Raji (cell line): ENCODE data around the gene MPIG6B.

Experiments used
- POLR2A ChIP-seq: IDR thresholded peaks from 2 replicates; pipeline ENCODE4 v1.6.1; 2011; ENCODE audit warnings: low read depth, low read length, control low read depth; ENCODE audit not compliant: insufficient read depth

The MPIG6B gene

DNA sequence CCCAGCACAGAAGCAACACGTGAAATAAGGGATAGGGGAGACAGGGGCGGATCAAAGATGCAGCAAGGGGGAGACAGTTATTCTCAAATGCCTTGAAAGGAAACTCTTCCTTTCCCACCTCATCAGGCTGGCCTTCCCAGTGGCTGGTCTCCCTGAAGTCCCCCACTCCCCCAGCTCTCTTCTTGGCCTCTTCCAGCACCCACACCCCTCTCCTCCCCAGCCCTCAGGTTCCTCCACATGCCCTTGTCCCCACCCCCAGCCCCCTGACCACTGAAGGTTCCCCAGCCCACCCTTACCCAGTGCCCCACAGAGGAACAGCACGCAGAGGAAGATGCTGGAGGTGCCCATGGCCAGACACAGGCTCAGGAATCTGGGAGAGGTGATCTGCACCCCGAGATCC lies 9.7 kb upstream of the MPIG6B start:
- no peak for TF ChIP-seq POLR2A

DNA sequence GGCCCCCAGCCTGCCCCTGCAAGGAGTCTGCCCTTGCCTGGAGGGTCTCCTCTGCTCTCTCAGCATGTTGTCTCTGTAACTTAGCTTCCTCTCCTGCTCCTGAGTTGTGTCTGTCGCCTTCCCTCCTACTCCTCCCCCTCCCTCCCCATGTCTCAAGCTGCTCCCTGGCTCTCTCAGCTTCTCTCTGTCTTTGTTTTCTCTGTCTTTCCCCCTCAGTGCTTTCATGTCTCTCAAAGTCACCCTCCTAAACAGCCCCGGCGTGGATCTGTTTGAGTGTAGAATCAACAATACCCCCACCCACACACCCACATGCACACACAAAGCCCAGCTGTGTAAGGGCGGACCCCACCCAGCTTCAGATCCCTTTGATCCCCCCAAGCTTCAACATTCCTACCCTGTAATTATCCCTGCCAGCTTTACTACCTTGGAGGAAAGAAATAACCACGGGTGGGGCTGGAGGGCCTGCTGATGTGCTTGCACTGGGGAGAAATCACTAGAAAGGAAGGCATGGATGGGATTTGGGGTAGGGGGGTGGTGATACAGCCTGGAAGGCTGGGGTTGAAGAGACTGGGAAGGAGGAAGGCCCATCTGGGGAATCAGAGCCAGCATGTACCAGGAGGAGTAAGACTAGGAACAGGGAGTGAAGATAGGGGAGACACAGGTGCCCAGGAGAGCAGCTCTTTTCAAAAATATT lies 9.0 kb upstream of the MPIG6B start:
- TF ChIP-seq POLR2A: no peak

DNA sequence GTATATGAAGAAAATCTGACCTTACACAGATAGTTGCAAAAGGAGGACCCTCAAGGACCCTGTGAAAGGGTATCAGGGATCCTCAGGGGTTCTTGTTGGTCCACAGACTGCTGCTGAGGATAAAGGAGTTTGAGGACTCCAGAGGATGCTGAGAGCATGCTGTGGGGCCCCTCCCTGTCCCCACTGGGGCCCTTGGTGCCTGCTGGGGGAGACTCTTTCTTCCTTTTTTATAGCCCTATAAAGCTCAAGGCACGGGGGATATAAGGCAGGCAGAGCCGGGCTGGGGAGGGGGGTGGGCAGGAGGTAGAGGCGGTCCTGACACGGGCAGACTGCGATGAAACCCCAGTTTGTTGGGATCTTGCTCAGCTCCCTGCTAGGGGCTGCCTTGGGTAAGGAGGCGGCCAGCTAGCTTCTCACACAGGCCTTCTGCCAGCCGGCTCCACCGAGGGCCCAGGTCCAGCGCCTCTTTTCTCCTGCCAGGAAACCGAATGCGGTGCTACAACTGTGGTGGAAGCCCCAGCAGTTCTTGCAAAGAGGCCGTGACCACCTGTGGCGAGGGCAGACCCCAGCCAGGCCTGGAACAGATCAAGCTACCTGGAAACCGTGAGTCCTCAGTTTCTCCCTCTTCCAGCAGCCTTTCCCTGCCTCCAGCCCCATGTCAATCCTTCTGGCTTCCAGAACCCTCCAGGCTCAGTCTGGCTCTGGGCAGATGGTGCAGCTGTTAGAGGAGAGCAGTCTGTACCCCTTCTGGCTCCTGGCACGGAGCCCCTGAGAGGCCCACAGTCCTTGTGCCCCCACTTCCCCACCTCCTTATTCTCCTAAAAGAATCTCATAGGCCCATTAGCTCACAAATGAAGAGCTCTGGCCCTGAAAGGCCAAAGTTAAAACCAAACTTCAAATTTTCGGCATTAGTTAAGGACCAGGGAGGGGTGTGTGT lies 7.9 kb upstream of the MPIG6B start, which contains the start of gene LY6G6D:
TSS of gene LY6G6D (plus strand) at position 327 of the 937 bp plus-strand sequence. CDS start at position 335, 8 bp downstream.
- no peak for TF ChIP-seq POLR2A

DNA sequence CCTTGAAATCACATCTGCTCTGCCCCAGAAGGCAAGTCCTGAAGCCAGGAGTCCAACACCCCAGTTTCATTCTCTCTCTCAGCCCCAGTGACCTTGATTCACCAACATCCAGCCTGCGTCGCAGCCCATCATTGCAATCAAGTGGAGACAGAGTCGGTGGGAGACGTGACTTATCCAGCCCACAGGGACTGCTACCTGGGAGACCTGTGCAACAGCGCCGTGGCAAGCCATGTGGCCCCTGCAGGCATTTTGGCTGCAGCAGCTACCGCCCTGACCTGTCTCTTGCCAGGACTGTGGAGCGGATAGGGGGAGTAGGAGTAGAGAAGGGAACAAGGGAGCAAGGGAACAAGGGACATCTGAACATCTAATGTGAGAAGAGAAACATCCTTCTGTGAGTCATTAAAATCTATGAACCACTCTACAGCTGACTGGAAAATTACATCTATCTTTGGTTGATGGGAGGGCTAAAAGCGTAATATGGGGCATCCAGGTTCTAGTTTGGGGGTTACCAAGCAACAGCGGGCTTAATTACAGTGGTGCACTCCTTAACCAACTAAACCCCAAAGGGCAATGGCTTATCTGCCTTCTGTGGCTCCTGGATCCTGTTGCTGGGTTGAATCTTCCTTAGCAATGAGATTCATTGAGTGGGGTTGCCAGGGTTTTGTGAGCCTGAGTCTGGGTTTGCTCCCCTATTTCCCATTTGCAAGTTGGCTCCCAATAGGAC lies 5.5 kb upstream of the MPIG6B start:
- TF ChIP-seq POLR2A: no peak

DNA sequence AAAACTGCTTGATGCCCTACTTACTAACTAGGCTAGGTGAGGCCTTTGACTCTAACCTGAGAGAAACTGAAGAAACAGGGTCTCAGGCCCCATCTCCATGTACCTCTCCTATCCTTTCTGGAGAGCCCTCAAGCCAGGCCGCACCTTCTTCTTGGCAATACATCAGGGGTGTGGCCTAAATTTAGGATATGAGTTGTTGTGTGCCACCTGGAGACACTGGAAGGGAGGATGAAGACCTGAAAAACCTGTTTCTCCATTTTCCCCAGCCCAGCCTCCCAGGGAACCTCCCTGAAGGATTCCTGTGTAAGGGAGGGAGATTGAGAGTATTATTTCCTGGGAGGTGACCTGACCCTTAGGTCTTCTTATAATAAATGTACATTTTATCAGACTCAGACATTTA lies 4.9 kb upstream of the MPIG6B start:
- TF ChIP-seq POLR2A: no peak

DNA sequence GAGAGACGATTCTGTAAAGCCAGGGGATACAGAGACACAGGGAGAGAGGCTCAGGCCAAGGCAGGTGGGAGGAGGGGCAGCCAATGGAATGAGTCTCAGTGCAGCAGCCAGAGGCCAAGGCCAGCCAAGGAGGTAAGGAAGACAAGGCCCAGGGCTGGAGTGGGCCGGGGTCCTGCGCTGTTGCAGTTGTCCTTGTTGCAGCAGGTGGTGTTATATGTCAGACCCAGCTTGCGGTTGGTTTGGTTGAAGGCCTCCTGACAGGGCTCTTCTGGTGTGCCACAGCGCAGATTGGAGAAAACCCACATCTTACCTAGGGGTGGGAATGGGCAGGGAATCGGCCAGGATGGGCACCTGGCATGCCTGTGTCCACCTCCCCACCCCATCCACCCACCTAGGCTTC lies 4.2 kb upstream of the MPIG6B start:
- TF ChIP-seq POLR2A: no peak

DNA sequence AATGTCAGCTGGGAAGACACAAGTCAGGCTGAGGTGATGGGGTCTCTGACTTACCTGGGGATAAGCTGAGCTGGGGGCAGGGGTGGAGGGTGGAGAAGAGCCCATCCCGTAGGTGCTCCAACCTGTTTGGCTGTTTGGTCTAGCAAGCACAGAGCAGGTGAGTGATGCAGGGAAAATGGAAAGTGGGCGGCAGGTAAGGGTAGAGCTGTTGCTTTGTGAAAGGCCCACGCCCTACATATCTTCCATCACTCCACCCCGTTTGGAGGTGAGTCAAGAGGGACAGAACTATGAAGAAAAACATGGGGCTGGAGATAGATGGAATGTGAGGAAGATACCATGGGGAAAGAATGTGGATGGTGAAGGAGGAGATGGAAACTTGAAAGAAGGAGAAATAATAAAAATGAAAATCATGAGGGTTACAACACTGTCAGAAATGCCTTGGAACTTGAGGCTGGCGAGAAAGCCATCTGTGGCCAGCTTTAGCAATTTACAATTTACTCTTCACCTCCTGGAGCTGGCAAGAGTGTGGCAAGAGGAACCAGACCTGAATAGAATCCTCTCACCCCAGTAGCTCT lies 2.9 kb upstream of the MPIG6B start:
- TF ChIP-seq POLR2A: no peak

DNA sequence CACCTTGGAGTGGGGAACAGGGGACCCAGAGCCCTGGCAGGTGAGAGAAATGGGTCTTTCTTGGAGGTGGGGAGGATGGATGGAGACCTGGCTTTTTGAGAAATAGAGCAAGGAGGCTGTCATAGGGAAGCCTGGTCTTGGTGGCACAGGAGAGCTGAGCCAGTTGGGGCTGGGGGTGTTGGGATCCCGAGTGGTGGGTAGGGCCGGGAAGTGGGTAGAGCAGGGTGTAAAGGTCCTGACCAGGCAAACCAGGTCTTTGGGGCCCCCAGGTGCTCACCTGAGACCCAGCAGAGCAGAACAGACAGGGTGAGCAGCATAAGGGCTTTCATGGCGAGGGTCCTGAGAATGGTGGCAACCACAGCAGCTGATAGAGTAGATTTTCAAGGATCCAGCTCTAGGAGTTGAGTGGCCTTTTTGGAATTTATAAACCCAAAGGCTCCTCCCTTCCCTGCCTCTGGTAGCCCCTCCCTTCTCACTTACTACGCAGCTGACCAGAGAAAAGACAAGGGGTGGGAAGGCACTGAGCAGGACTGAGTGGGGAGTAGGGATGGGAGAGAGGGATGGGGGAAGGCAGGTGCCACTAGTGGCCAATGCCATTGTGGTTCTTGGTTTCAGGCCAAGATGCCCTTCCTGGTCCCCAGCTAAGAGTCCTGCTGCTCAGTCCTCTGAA lies 1.7 kb upstream of the MPIG6B start, which contains the start of gene LY6G6C:
TSS of gene LY6G6C (minus strand) at position 396 of the 670 bp plus-strand sequence. CDS start at position 329, 67 bp downstream.
- no peak for TF ChIP-seq POLR2A

DNA sequence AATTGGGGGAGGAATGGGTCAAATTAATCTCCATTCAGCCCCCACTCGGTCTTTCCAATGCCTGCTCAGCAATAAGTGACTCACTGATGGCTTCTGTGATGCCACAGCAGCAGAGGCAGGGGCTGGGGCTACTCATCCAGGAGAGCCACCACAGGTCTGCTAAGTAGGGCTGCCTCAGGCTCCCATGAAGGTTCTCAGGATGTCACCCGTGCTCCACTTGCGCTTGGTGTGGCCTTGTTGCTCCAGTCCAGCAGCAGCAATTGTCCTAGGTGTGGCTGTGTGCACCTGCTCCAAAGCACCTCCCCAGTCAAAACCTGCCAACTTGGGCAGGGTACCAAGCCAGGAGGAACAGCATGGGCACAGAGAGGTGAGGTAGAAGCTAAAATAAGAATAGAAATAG lies 1.0 kb upstream of the MPIG6B start:
- TF ChIP-seq POLR2A: no peak

DNA sequence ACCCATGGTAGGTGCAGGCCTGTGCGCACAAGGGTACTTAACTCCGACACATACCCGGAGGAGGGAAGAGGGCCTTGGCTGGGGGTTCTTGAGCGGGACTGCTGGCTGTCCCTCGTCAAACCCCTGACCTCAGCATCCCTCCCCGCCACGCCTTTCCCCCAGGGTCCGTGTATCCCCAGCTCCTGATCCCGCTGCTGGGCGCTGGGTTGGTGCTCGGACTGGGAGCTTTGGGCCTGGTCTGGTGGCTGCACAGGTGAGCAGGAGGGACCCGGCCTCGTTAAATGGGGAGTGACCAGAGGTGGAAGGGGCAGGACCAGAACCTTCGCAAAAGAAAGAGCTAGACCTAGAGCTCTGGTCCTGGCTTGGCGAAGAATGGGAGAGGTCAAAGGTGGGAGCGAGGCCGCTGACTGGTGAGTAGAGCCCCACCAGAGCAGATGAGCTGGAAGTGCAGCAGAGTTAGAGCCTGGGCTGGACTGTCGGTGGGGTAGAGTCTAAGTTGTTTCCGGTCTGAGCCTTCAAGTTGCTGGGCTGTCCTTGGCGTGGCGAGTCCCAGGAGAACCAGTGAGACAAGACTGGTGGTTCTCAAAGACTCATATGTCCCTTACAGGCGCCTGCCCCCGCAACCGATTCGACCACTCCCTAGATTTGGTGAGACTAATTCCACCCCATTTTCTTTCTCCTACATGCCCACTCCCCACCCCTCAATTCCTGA lies 963 bp downstream of the MPIG6B start:
- TF ChIP-seq POLR2A: no peak

DNA sequence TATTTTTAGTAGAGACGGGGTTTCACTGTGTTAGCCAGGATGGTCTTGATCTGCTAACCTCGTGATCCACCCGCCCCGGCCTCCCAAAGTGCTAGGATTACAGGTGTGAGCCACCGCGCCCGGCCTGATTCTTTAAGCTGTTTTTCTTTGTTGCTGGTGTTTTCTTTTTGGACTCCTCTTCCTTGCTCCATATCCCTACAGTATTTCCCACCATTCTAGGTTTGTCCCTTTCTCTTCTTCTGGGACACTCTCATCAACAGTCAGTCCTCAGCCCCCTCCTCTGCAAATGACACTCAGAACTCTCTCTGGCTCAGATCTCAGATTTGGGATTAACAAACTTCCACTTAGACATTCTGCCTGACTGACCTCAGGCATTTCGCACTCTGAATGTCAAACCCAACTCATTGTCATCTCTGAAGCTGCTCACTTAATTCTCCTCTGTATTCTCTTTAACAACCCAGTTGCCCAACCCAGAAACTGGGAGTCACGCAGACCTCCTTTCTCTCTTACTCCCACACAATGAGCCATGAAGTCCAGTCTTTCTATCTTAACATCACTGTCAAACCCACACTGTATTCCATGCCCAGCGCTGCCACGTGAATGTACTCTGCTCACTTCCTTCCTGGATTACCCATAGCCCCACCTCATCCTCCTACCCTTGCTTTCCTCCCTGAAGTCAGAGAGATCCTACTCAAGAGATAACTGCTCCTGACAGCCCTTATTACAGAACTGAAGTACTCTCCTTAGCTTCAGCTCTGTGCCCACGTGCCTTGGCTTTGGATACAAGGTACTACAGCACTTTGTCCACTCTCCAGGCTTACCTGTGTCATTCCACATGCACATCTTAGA lies 2.6 kb downstream of the MPIG6B start:
- no peak for TF ChIP-seq POLR2A

DNA sequence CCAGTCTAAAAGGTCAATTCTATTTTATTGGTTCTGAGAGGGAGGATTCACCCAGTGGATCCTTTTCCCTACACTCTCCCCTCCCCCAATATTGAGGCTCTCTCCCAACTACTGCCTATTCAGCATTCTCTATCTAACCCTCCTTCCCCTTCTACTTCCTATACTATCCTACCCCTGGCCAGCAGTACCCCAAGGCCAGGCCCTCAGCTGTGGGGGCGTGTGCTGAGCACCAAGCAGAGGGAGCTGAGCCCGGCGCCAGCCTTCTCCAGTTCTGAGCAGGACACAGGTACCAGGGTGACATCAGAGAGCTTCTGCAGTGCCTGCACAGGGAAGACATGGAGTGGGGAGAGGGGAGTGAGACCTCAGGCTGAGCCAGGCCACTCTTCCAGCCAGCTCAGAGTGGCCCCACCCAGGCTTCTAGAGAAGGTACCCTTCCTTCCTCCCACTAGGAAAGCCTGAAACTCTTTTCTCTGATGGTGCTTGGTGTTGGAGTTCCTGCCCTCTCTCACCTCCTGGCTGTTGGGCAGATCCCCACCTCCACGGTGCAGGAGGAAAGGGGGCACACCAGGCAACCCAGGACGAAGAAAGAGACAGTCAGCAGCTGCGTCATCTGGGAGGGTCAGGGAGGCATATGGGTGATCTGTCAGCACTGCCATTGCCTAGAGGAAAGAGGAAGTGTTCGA lies 4.0 kb downstream of the MPIG6B start:
- peak; percentile 37; the same call in 1 of the 2 replicates for TF ChIP-seq POLR2A
